Stimulated activated naive CD8-positive, alpha-beta T cell treated with anti-CD3 and anti-CD28 coated beads, Interleukin-15, Interleukin-2, amounts not matched to agents 100 U/mL and 50 U/mL, for 24 hours (primary cell): ENCODE results near the gene SCLT1.
A peak's percentile ranks its signal among the peaks of the same experiment; 100 is the strongest.
"Not testable (repeated sequence)": the region's sequence is repeated elsewhere in the genome, so short reads cannot be mapped to it uniquely, and the experiment has no call there.

Experiments used
- ATAC-seq: fragments of 150-1000 bp; cut with Tn5 transposase; one replicate; pipeline ENCODE4 v1.10.0; 2021
- DNase-seq: peaks from one replicate; pipeline ENCODE4 v3.0.0; 2021

SCLT1 gene

DNA sequence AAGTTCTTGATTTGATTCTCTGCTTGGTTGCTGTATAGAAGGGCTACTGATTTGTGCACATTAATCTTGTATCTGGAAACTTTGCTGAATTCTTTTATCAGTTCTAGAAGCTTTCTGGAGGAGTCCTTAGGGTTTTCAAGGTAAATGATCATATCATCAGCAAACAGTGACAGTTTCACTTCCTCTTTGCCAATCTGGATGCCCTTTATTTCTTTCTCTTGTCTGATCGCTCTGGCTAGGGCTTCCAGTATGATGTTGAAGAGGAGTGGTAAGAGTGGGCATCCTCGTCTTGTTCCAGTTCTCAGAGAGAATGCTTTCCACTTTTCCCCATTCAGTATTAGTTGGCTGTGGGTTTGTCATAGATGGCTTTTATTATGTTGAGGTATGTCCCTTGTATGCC, 23.8 kb downstream of the SCLT1 start:
- not testable (repeated sequence) for ATAC-seq

GRCh38 chr4:129064717-129065116, 28.6 kb downstream of the SCLT1 start:
- DNase-seq, result no peak
- no peak for ATAC-seq

More for the DNA sequence above, 23.8 kb downstream of the SCLT1 start:
- not testable (repeated sequence) for DNase-seq

- DNase-seq (no peak), ATAC-seq (no peak)
These were observed 29.7 kb downstream of the SCLT1 start for GRCh38 chr4:129063640-129064039.

- no peak for DNase-seq
- no peak for ATAC-seq
These were observed 30.8 kb downstream of the SCLT1 start for GRCh38 chr4:129062580-129062979.

GRCh38 chr4:129059028-129059427, 34.3 kb downstream of the SCLT1 start:
- DNase-seq (no peak), ATAC-seq (no peak)

DNA sequence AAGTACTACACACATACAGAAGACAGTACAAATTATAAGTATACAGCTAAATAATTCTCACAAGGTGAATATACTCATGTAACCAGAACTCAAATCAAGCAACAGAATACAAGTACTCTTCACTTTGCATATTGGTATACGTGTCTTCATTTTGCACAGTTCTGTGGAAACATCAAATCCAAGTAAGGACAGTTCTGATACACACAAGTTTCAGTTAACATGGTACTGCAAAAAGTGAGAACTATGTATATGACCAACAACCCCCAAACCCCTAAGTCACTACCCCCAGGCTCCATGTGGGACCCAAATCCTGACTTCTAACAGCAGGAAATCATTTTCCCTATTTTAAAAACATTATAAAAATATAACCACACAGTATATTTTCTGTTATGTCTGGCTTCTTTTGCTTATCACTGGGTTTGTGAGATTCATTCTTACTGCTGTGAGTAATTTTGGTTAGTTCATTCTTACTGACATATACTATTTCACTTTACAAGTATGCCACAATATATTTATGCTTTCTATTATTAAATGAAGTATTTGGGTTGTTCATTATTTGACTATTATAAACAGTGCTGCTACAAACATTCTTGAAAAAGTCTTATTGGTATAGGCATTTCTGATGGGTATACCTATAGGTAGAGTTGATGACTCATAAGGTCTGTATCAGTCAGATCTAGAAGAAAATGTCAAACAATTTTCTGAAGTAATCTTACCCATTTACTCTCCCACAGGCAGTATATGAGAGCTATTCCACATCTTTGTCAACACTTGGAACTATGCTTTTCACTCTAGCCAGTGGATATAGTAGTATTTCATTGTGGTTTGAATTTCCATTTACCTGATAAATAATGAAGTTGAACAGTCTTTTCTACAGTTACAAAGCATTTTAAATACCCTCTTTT, 47.0 kb downstream of the SCLT1 start:
- DNase-seq (no peak), ATAC-seq (peak; percentile 94)

- ATAC-seq (no peak), DNase-seq (no peak)
These were observed 49.8 kb downstream of the SCLT1 start for GRCh38 chr4:129043523-129043922.

GRCh38 chr4:129040471-129040870, 52.9 kb downstream of the SCLT1 start:
- no peak for ATAC-seq

GRCh38 chr4:129037093-129037492, 56.2 kb downstream of the SCLT1 start:
- DNase-seq (no peak), ATAC-seq (no peak)

More at GRCh38 chr4:129040471-129040870, 52.9 kb downstream of the SCLT1 start:
- no peak for DNase-seq

GRCh38 chr4:129014566-129015509, 78.5 kb downstream of the SCLT1 start:
- DNase-seq (no peak), ATAC-seq (peak; percentile 36)

GRCh38 chr4:129008096-129008495, 85.2 kb downstream of the SCLT1 start:
- DNase-seq (no peak), ATAC-seq (no peak)

DNA sequence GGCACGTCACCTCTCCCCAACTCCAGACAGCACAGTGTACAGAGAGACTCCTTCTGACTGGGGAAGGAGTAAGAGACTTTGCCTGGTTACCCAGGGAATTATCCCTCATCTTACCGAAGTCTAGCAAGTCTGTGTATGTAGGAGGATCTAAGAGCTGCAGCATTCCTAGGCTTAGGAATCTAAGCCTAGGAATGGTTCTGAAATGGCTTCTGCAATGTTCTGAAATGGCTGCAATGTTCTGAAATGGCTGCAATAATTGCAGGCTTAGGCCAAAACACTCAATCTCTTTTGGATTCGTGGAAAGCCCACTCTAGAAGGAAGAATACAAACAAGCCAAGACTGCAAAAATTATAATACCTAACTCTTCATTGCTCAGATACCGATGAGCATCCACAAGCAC, 106.4 kb downstream of the SCLT1 start:
- ATAC-seq, result no peak
- DNase-seq, result no peak

GRCh38 chr4:128986019-128986418, 107.3 kb downstream of the SCLT1 start:
- DNase-seq, result no peak
- ATAC-seq, result no peak

- DNase-seq (no peak), ATAC-seq (no peak)
These were observed 109.4 kb downstream of the SCLT1 start for GRCh38 chr4:128983771-128984485.

DNA sequence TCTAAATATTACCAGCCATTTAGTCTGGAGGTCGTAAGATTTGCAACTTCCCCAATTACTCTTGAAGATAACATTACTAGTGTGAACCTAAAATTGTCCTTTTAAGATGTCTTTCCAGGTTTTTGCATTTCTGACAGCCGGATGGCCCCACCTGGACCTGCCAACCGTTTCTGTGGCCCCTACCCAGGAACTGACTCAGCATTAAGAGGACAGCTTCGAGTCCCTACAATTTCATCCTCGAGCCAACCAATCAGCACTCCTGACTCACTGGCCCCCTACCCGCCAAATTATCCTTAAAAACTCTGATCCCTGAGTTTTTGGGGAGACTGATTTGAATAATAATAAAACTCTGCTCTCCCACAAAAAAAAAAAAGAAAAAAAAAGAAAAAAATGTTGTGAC, 112.0 kb downstream of the SCLT1 start:
- DNase-seq (no peak), ATAC-seq (no peak)

DNA sequence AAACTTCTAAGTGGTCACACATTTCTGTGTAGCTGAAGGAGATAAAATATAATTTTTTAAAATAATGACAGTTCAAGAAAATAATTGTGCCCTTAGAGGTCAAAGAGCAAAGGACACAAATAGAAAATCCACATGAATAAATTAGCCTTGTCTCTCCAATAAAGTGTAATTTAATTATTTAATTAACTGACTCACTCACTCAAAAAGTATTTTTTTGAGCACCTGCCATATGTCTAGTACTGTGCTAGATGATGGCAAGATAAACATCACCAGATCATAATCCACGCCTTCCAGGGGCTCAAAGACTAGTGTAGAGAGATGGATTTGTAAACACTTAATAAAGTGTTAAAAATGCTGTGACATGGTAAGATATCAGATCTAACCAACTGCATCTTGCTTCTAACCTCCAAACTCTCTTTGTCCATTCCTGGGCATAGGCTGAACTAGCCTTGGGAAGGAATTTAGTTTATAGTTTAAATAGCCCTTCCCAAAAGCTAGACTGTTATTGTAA, 112.5 kb downstream of the SCLT1 start:
- ATAC-seq (no peak), DNase-seq (no peak)

DNA sequence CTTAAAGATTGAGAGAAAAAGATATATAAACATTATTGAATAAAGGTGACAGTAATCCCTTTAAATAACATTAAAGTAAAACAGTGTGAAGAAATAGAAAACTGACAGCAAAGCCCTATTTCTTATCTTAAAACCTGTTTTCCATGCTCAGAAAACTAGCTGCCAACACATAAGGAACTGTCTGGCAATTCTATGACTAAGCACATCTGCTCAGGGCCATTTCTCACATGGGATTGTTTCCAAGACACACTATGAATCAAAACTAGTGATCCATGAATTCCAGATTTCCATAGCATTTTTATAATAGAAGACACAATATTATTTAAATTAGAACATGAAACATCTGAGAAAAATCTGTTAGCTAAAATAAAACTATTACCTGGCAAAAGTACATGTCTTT, 113.4 kb downstream of the SCLT1 start:
- DNase-seq (no peak), ATAC-seq (no peak)

GRCh38 chr4:128978985-128979384, 114.4 kb downstream of the SCLT1 start:
- no peak for ATAC-seq
- DNase-seq, result no peak

GRCh38 chr4:128974136-128974581, 119.2 kb downstream of the SCLT1 start:
- no peak for ATAC-seq
- no peak for DNase-seq

GRCh38 chr4:128973384-128973783, 120.0 kb downstream of the SCLT1 start:
- DNase-seq, result no peak
- ATAC-seq, result no peak

DNA sequence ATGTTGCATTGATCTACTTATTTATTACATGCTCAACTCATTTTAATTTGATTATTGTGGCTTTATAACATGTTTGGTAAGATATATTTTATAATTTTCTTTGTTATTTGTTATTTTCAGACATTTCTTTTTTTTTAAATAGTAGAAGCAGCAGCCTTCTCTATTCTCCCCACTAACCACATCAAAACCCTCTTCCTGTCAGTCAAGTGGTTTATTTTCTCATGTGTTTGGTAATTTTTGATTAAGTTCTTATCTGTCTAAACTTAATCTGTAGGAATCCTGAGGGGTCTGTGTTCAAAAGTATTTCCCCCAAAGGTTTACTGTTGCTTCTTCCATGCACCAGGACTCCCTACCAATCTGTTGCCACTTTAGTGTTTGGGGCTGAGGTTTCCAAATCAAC, 131.9 kb downstream of the SCLT1 start:
- no peak for ATAC-seq
- no peak for DNase-seq

DNA sequence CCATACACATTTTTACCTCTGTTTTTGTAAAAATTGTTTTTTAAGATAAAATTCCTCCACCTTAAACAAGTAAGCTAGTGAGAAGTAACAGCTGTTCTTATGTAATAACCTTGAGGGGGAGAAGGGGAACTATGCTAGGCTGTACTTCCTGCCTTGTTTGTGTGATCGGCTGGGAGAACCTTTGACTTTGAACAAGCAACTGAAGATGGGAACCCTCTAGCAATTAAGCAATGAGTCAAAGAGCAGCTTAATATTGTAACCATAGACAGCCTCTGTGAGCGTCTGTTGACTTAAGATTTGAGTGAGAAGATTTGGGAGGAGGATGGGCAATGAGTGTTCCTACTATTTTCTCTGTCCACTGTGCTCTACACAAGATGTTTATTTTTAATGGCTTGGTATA, 135.1 kb downstream of the SCLT1 start:
- no peak for DNase-seq
- ATAC-seq, result no peak
